HG03025 (cell line): ENCODE results near the gene HS3ST1.

ENCODE experiments used
- ATAC-seq: cut with Tn5 transposase; IDR thresholded peaks from one replicate; pipeline ENCODE4 v1.9.1; 2021; ENCODE audit warnings: mild to moderate bottlenecking, moderate library complexity; ENCODE audit not compliant: unreplicated experiment, low FRiP score

Gene HS3ST1

GRCh38 chr4:11428231-11428898, at the start of gene HS3ST1:
Gene HS3ST1, minus strand, starts transcription at chr4:11428894. Its CDS starts 28,889 bp downstream, at chr4:11400005.
- peak; percentile 37 for ATAC-seq

- no peak for ATAC-seq
These were observed 47.2 kb upstream of the HS3ST1 start for GRCh38 chr4:11475871-11476270.

GRCh38 chr4:11474146-11474545, 45.5 kb upstream of the HS3ST1 start:
- no peak for ATAC-seq

DNA sequence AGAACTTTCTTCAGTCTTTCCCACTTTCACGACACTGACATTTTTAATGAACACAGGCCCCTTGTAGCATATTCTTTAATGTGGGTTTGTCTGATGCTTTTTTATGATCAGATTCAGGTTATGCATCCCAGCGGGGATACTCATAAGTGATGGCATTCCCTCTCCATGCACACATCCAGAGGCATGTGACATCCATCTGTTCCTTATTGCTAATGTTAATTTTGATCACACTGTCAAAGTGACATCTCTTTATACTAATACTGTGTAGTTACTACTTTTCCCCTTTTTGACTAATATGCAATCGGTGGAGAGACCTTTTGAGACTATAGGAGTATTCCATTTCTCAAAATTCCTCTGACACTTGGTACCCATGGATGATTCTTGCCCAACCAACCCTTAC, 43.8 kb upstream of the HS3ST1 start:
- ATAC-seq = no peak

- ATAC-seq = peak; percentile 67
These were observed 42.9 kb upstream of the HS3ST1 start for GRCh38 chr4:11471618-11472017.

DNA sequence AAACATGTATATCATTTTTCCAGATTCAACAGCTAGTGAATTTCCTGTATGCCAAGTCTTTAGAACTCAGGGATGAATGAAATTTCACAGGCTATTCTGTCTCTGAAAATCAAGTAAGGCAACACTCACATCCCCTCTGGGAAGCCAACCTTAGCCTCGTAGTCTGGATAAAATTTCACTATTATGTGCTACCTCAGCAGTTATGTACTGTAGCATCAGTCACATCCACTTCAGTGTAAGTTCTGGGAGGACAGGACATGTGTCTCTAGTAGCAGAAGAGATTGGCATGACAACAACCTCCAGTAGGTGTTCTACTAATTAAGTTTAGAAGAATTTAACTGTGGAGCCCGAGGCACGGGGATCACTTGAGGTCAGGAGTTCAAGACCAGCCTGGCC, 42.4 kb upstream of the HS3ST1 start:
- ATAC-seq = no peak

GRCh38 chr4:11470438-11471045, 41.8 kb upstream of the HS3ST1 start:
- peak; percentile 50 for ATAC-seq

GRCh38 chr4:11469650-11470437, 41.1 kb upstream of the HS3ST1 start:
- ATAC-seq = peak; percentile 59

GRCh38 chr4:11468901-11469300, 40.2 kb upstream of the HS3ST1 start:
- ATAC-seq = no peak

GRCh38 chr4:11467931-11468330, 39.2 kb upstream of the HS3ST1 start:
- ATAC-seq = no peak

GRCh38 chr4:11463707-11464106, 35.0 kb upstream of the HS3ST1 start:
- ATAC-seq = no peak

- ATAC-seq = no peak
These were observed 27.7 kb upstream of the HS3ST1 start for GRCh38 chr4:11456401-11456800.

DNA sequence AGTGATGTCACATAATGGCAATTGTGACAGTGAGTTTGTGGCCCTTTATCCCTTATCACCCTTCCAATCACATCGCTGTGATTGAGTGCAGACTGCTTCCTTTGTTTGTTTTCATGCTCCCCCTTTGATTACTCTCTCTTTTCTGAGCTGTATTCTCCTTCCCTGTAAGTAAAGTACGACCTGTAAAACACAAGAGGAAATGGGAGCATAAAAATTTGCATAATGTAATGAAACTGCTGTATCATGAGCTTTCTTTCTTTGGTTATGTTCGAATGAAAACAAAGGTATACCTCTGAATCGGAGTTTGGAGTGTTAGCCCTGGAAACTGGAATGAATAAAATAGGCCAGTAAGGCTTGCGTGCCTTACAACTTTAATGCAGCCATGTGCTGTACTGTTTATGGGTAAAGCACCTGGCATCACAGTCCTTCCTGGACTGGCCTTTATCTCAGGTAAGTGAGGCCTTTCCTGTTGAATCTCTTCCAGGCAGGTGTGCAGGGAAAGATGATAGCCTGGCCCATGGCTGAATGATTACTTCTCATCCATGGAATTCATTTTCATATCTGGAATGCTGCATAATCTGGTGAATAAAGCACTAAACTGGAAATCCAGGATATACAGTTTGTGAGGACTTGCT, 26.6 kb upstream of the HS3ST1 start:
- ATAC-seq = no peak

DNA sequence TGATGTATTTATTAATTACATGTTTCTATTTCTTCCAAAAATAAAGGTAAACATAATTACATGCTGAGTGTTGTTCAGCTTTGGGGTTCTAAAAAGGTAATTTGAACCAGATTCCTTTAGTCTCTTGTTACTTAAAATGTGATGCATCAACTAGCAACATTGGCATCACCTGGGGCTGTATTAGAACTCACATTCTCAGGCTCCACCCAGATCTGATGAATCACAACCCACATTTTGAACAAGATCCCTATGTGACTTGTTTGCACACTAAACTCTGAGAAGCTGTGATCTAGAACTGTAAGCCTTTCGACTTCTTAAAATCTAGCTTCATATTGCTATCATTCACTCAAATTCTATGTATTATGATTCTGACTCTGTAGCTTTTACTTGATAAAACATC, 23.0 kb upstream of the HS3ST1 start:
- ATAC-seq = no peak

GRCh38 chr4:11446155-11446811, 17.6 kb upstream of the HS3ST1 start:
- no peak for ATAC-seq

GRCh38 chr4:11441194-11441556, 12.5 kb upstream of the HS3ST1 start:
- ATAC-seq = no peak

DNA sequence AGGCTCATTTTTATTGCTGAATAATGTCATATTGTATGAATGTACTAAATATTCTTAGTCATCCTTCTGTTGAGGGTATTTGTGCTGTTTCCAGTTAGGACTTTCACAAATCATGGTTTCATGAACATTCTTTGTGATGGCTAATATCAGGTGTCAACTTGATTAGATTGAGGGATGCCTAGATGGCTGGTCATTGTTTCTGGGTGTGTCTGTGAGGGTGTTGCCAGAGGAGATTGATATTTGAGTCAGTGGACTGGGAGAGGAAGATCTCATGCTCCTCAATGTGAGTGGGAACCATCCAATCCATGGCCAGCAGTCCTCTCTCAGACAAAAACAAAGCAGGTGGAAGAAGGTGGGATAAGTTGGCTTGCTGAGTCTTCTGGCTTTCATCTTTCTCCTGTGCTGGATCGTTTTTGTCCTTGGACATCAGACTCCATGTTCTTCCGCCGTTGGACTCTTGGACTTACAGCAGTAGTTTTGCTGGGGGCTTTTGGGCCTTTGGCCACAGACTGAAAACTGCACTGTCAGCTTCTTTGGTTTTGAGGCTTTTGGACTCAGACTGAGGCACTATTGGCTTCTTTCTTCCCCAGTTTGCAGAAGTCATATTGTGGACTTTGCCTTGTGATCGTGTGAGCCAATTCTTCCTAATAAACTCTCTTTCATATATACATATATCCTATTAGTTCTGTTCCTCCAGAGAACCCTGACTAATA, 11.9 kb upstream of the HS3ST1 start:
- no peak for ATAC-seq

DNA sequence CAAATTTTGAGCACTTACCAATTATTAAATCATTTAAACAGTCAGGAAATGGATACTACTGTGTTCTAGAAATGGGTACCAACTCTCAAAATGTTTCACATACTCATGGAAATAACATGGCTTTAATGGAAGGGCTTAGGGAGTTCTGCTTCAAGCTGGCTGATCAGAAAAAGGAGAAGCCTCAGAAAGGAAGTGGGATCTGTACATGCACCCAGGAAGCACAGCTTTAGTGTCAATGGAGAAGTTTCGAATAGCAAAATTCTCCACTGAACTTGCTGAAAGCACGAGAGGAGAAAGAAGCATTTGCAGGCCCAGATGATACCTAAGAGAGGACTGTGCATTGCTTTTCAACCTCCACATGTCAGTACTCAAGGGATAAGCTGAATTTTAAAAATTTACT, 11.1 kb upstream of the HS3ST1 start:
- ATAC-seq = no peak

- no peak for ATAC-seq
These were observed 10.0 kb upstream of the HS3ST1 start for GRCh38 chr4:11438647-11439046.

DNA sequence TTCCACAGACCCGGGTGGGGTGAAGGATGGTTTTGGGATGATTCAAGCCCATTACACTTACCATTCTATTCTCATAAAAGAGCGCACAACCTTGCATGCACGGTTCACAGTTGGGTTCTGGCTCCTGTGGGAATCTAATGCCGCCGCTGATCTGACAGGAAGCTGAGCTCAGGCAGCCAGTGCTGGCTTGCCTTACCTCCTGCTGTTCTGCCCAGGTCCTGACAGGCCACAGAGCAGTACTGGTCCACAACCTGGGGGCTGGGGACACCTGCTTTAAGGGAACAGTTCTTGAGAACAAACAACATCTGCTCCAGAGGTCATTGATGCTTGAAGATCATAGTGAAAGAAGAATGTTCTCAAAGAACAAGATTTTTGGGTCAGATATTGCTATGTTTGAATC, 8.0 kb upstream of the HS3ST1 start:
- ATAC-seq = no peak
